ENCODE data around the gene POLR2F.

GRCh38 chr22:37989146-37990045 lies 35.9 kb downstream of the POLR2F start:
- TF ChIP-seq RAD21 (IDR thresholded peaks at IDR 0.05; ENCODE audit: low read length) (no peak), CTCF (IDR thresholded peaks at IDR 0.05) (no peak), ELF1 (IDR thresholded peaks at IDR 0.05) (no peak), REST (IDR thresholded peaks at IDR 0.05; ENCODE audit: low read depth, low read length) (no peak), TCF12 (IDR thresholded peaks at IDR 0.05) (no peak), MAX (IDR thresholded peaks at IDR 0.05; ENCODE audit: low read depth) (no peak), POLR2AphosphoS5 (IDR thresholded peaks at IDR 0.05; ENCODE audit: low read depth, low read length) (no peak), JUND (IDR thresholded peaks at IDR 0.05) (no peak), MXI1 (IDR thresholded peaks at IDR 0.05; ENCODE audit: low read depth, low read length) (no peak)
